GM12878 (cell line): ENCODE data around the gene SPATA22.

Experiments
- CBFB ChIP-seq: IDR thresholded peaks from 2 replicates; pipeline ENCODE4 v1.6.1; 2016; ENCODE audit warnings: antibody characterized with exemption, low read depth
- ESRRA ChIP-seq: IDR thresholded peaks from 2 replicates; pipeline ENCODE4 v1.6.1; 2012; ENCODE audit warnings: mild to moderate bottlenecking, low read length, improper control_type of control experiment
- FOS ChIP-seq: IDR thresholded peaks from 3 replicates; pipeline ENCODE4 v1.6.1; 2011; ENCODE audit warnings: borderline replicate concordance; ENCODE audit not compliant: insufficient read length; ENCODE audit errors: extremely low read depth
- MEF2A ChIP-seq: IDR thresholded peaks from 2 replicates; pipeline ENCODE4 v1.6.1; 2011; ENCODE audit warnings: low read depth, mild to moderate bottlenecking, low read length, moderate library complexity; ENCODE audit not compliant: insufficient read depth
- RBBP5 ChIP-seq: fragments of 200-600 bp; sonication (generic); conservative IDR thresholded peaks from 2 replicates; pipeline ENCODE4 v1.6.1; 2016
- ZBED1 ChIP-seq: IDR thresholded peaks from 2 replicates; pipeline ENCODE4 v1.6.1; 2016; ENCODE audit warnings: borderline replicate concordance
- ZBTB33 ChIP-seq: fragments of 450-650 bp; IDR thresholded peaks from 2 replicates; pipeline ENCODE4 v1.6.1; 2017; ENCODE audit warnings: mild to moderate bottlenecking

GRCh38 chr17:3474212-3474611, 2.6 kb upstream of the SPATA22 start:
- TF ChIP-seq FOS = no peak
- TF ChIP-seq CBFB = no peak
- no peak for TF ChIP-seq ESRRA
- TF ChIP-seq RBBP5 = no peak
- TF ChIP-seq ZBTB33 = no peak
- no peak for TF ChIP-seq MEF2A
- TF ChIP-seq ZBED1 = no peak
